Measurements from ENCODE around the gene RASA1.

DNA sequence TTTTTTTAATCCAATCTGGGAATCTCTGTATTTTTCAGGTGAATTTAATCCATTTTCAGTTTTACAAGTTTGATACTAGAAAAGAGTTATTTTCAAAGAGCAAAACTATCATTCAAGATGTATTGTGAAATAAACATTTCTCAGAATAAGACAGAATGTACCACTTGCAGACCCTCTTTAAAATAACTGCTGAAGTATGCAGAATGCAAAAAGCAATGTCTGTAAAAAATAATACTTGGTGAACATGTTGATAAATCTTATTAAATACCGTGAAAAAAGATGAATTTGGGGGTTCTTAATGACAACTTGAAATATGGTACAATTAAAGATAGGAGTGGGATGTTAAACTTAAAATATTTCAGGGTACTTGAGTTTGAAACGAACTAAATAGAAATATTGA, 26.1 kb upstream of the RASA1 start:
- TF ChIP-seq CTCF (IDR thresholded peaks at IDR 0.05) (no peak), POLR2A (IDR thresholded peaks at IDR 0.05) (no peak)
